ENCODE data around the gene SHC2. TPM values are rescaled to one million over a fixed set of nuclear protein-coding genes. Genes with fewer than 3 reads are reported as not detected.

Gene SHC2
- total RNA-seq, 1 donor from 2014 or later, result 29.7 TPM

- Mint-ChIP-seq H3K36me3 (ENCODE audit: low read depth, unreplicated experiment) (peaks cover 22% of the 10 kb centered on the region), H3K9me3 (ENCODE audit: unreplicated experiment) (no peaks in the 10 kb centered on the region), H3K27me3 (ENCODE audit: low read depth, unreplicated experiment) (no peaks in the 10 kb centered on the region), H3K27ac (ENCODE audit: unreplicated experiment) (no peak overlapping the region), H3K4me3 (ENCODE audit: unreplicated experiment) (no peak overlapping the region), H3K4me1 (ENCODE audit: low read depth, unreplicated experiment) (no peaks in the 10 kb centered on the region)
- H3K27me3 ChIP-seq (ENCODE audit: insufficient read depth, low read length), result no peaks in the 10 kb centered on the region
- FAIRE-seq (no peak), DNase-seq (ENCODE audit: low read depth) (no peak)
- H4K20me1 ChIP-seq (ENCODE audit: insufficient read depth, low read length), result no peaks in the 10 kb centered on the region
- H3K4me1 ChIP-seq (ENCODE audit: insufficient read depth, low read length), result no peaks in the 10 kb centered on the region
- no peak overlapping the region for H2AFZ ChIP-seq (ENCODE audit: low read depth, low read length)
- no peak for TF ChIP-seq EZH2 (IDR thresholded peaks at IDR 0.05; ENCODE audit: insufficient read depth, low read length)
- TF ChIP-seq CTCF (IDR thresholded peaks at IDR 0.05; ENCODE audit: insufficient read depth, low read depth, low read length), result no peak
- H3K4me2 ChIP-seq (ENCODE audit: low read length), result no peak overlapping the region
- H3K27ac ChIP-seq (ENCODE audit: low read depth, low read length), result no peak overlapping the region
- H3K4me3 ChIP-seq (ENCODE audit: insufficient read depth, low read depth, low read length), result no peak overlapping the region
- no peaks in the 10 kb centered on the region for H3K79me2 ChIP-seq (ENCODE audit: insufficient read depth, low read length)
- H3K9me3 ChIP-seq (ENCODE audit: insufficient read depth, low read depth, low read length), result peaks cover 3% of the 10 kb centered on the region
- no peaks in the 10 kb centered on the region for H3K36me3 ChIP-seq (ENCODE audit: insufficient read depth, low read length)
- H3K9ac ChIP-seq (ENCODE audit: low read length), result no peak overlapping the region
These were observed 19.5 kb downstream of the SHC2 start for GRCh38 chr19:441213-441836.

GRCh38 chr19:440391-441212 lies 20.2 kb downstream of the SHC2 start:
- H3K36me3 Mint-ChIP-seq (ENCODE audit: low read depth, unreplicated experiment), result peaks cover 25% of the 10 kb centered on the region

More at GRCh38 chr19:440391-441212, 20.2 kb downstream of the SHC2 start:
- FAIRE-seq (no peak), DNase-seq (ENCODE audit: low read depth) (no peak)
- Histone ChIP-seq H2AFZ (ENCODE audit: low read depth, low read length) (no peak overlapping the region), H3K79me2 (ENCODE audit: insufficient read depth, low read length) (no peaks in the 10 kb centered on the region), H3K9ac (ENCODE audit: low read length) (no peak overlapping the region), H3K9me3 (ENCODE audit: insufficient read depth, low read depth, low read length) (peaks cover 3% of the 10 kb centered on the region), H3K4me1 (ENCODE audit: insufficient read depth, low read length) (no peaks in the 10 kb centered on the region), H3K4me2 (ENCODE audit: low read length) (no peak overlapping the region), H3K36me3 (ENCODE audit: insufficient read depth, low read length) (no peaks in the 10 kb centered on the region), H3K27me3 (ENCODE audit: insufficient read depth, low read length) (no peaks in the 10 kb centered on the region), H4K20me1 (ENCODE audit: insufficient read depth, low read length) (no peaks in the 10 kb centered on the region), H3K4me3 (ENCODE audit: insufficient read depth, low read depth, low read length) (no peak overlapping the region), H3K27ac (ENCODE audit: low read depth, low read length) (no peak overlapping the region)
- Mint-ChIP-seq H3K27me3 (ENCODE audit: low read depth, unreplicated experiment) (no peaks in the 10 kb centered on the region), H3K4me3 (ENCODE audit: unreplicated experiment) (no peak overlapping the region), H3K27ac (ENCODE audit: unreplicated experiment) (no peak overlapping the region), H3K4me1 (ENCODE audit: low read depth, unreplicated experiment) (no peaks in the 10 kb centered on the region), H3K9me3 (ENCODE audit: unreplicated experiment) (no peaks in the 10 kb centered on the region)
- TF ChIP-seq EZH2 (IDR thresholded peaks at IDR 0.05; ENCODE audit: insufficient read depth, low read length) (no peak), CTCF (IDR thresholded peaks at IDR 0.05; ENCODE audit: insufficient read depth, low read depth, low read length) (no peak)
